ENCODE measurements around the gene HPSE2. TPM values are rescaled to one million over a fixed set of nuclear protein-coding genes. Genes with fewer than 3 reads are reported as not detected.
A peak's percentile ranks its signal among the peaks of the same experiment; 100 is the strongest.

The HPSE2 gene
- total RNA-seq, 2 donors from 2014 or later: 2.4 to 4.7 TPM

DNA sequence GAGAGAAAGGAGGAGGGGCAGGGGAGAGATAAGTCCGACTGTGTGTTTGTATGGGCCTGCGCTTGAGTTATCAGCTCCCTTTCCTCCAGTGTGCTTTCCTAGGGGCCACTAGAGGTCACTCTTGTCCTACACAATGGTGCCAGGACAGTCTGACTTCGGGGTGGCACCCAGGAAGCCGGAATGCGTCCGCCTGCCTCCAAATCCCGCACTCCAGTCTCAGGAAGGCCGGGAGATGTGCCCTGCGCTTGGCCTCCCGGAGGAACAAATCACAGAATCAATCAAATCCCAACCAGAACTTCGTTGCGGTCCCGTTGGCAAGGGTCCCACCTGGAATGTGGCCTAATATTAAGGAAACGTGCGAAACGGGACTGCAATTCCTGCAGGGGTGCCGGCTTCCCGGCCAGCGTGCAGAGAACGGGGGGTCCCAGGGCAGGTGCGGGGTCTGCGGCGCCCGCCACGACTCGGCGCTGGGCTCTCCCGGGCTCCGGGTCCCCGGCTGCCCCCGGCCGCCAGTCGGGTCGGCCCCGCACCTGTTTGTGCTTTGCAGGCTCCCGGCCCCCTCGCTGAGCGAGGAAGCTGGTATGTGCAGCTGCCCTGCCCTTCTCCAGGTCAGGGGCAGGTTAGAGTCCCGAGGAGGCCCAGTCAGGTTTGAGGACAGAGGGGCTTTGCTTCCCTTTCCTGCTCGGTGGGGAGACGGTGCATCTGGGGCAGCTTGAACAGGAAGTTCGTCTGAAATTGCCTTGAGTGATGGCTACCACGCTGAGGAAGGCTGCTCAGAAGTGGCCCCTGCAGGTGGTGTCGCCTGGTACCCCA is 767.9 kb downstream of the HPSE2 start:
- TF ChIP-seq POLR2AphosphoS5 (IDR thresholded peaks at IDR 0.05) (peak; percentile 53), POLR2A (IDR thresholded peaks at IDR 0.05) (no peak)
- TF ChIP-seq, protein P1, sequence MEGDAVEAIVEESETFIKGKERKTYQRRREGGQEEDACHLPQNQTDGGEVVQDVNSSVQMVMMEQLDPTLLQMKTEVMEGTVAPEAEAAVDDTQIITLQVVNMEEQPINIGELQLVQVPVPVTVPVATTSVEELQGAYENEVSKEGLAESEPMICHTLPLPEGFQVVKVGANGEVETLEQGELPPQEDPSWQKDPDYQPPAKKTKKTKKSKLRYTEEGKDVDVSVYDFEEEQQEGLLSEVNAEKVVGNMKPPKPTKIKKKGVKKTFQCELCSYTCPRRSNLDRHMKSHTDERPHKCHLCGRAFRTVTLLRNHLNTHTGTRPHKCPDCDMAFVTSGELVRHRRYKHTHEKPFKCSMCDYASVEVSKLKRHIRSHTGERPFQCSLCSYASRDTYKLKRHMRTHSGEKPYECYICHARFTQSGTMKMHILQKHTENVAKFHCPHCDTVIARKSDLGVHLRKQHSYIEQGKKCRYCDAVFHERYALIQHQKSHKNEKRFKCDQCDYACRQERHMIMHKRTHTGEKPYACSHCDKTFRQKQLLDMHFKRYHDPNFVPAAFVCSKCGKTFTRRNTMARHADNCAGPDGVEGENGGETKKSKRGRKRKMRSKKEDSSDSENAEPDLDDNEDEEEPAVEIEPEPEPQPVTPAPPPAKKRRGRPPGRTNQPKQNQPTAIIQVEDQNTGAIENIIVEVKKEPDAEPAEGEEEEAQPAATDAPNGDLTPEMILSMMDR (IDR thresholded peaks at IDR 0.05): peak; percentile 67 to 88 (median 82)
- peak; percentile 83 for DNase-seq (ENCODE audit: low spot score)
- no peaks in the 10 kb centered on the region for H3K9me3 ChIP-seq
- H3K4me1 ChIP-seq (replicated peaks): peaks cover 2% of the 10 kb centered on the region
- H3K4me3 ChIP-seq: peak overlapping the region; percentile 27 to 43
- no peaks in the 10 kb centered on the region for H3K36me3 ChIP-seq
- no peak overlapping the region for H3K27ac ChIP-seq
- no peaks in the 10 kb centered on the region for H3K27me3 ChIP-seq (replicated peaks; ENCODE audit: insufficient read depth)
- intact Hi-C loops (cut with DNase I): loop anchor here (2.0 kb wide), 1 partner anchor 779 kb away; no protein-coding TSS in a partner anchor
- WGBS: 8% methylated on average over 31 of the region's 44 CpGs

DNA sequence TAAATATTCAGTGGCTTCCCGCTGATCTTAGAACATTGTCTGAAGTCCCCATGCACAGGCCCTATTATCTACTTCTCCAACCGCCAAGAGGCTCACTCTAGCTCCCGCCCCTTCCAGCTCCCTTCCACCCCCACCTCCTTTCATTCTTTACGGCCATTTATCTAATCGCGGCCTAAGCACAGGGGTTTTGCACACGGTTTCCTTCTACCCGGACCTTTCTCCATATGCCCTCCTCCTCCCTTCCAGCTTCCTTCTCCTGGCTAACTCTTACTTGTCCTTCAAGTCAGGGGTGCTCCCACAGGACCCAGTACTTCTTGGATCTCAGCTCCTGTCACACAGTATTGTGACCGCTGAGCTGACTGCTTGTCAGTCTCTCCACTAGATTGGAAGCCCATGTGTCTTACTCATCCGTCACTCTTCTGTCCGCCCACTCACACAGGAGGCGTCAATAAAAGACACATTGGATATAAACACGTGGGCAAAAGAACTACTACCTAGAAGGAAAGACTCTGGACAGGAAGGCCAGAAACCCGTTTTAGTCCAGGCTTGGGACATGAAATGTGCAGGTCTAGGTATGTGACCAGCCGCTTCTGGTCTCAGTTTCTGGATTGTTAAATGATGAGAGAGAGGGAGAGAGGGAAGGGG is 768.7 kb downstream of the HPSE2 start:
- Histone ChIP-seq H3K36me3 (no peaks in the 10 kb centered on the region), H3K4me3 (no peak overlapping the region), H3K27ac (no peak overlapping the region), H3K4me1 (replicated peaks) (peaks cover 2% of the 10 kb centered on the region), H3K9me3 (no peaks in the 10 kb centered on the region), H3K27me3 (replicated peaks; ENCODE audit: insufficient read depth) (no peaks in the 10 kb centered on the region)
- WGBS: 71% methylated on average over 15 of the region's 15 CpGs
- no peak for TF ChIP-seq POLR2A (IDR thresholded peaks at IDR 0.05)
- no peak for TF ChIP-seq POLR2AphosphoS5 (IDR thresholded peaks at IDR 0.05)
- TF ChIP-seq, protein P1 (IDR thresholded peaks at IDR 0.05): no peak
- DNase-seq (ENCODE audit: low spot score): no peak
- intact Hi-C loops (cut with DNase I): loop anchor here (2.0 kb wide), 1 partner anchor 780 kb away; no protein-coding TSS in a partner anchor

DNA sequence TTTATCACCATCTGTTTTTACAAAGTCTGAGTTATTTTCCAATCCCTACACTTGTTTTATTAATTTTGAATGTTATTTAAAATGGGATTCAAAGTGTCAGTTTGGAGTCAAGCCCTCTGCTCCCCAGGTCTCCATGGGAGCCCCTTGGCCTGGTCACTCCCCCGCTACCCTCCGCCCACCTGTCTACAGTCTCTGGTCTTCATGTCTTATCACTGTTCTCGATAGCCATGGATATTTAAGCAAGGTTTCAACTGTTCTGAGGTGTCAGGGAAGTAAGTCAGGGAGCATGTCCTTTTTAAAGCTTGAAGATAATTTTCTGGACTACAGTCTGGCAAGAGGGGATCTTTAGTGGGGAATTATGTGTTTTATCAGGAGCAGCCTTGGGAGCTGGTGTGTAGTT is 769.8 kb downstream of the HPSE2 start:
- Histone ChIP-seq H3K27me3 (replicated peaks; ENCODE audit: insufficient read depth) (no peaks in the 10 kb centered on the region), H3K4me3 (no peak overlapping the region), H3K36me3 (no peaks in the 10 kb centered on the region), H3K27ac (no peak overlapping the region), H3K9me3 (no peaks in the 10 kb centered on the region), H3K4me1 (replicated peaks) (peaks cover 2% of the 10 kb centered on the region)
- 97% methylated on average over 3 of the region's 3 CpGs for WGBS
- intact Hi-C loops (cut with DNase I): loop anchor here (2.0 kb wide), 1 partner anchor 781 kb away; no protein-coding TSS in a partner anchor
- DNase-seq (ENCODE audit: low spot score): no peak
- TF ChIP-seq, protein P1 (IDR thresholded peaks at IDR 0.05): no peak
- TF ChIP-seq POLR2AphosphoS5 (IDR thresholded peaks at IDR 0.05): no peak
- no peak for TF ChIP-seq POLR2A (IDR thresholded peaks at IDR 0.05)

DNA sequence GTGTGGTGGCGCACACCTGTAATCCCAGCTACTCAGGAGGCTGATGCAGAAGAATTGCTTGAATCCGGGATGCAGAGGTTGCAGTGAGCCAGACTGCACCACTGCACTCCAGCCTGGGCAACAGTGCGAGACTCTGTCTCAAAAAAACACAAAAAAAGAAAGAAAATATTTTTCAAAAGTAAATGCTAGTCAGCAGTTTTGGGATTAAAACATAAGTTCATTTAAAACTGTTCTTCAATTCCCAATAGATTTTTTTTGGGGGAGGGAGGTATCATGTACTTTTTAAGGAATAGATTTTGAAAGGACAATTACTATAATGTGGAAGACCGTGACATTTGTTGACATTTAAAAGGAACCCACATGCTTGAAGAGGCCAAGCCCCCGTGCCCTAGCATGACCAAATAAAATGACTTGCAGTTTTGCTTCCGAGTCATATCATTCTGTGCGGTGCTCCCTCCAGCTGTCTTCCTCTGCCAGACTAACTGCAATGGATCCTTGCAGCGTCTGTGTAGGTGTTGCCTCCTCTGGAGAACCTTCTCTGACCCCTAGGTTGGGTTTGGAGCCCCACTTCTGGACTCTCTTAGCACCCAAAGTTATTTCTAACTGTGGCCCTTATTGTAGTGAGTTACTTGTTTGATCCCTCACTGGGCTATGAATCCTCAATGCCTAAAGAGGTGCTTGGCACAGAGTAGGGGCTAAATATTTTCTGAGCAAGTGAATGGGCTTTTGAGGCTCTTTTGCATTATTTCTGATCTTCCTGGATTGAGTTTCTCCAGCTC is 771.5 kb downstream of the HPSE2 start:
- Histone ChIP-seq H3K9me3 (no peaks in the 10 kb centered on the region), H3K27me3 (replicated peaks; ENCODE audit: insufficient read depth) (no peaks in the 10 kb centered on the region), H3K27ac (no peak overlapping the region), H3K4me1 (replicated peaks) (no peaks in the 10 kb centered on the region), H3K4me3 (no peak overlapping the region), H3K36me3 (no peaks in the 10 kb centered on the region)
- TF ChIP-seq, protein P1 (IDR thresholded peaks at IDR 0.05): no peak
- TF ChIP-seq POLR2A (IDR thresholded peaks at IDR 0.05) (no peak), POLR2AphosphoS5 (IDR thresholded peaks at IDR 0.05) (no peak)
- intact Hi-C loops (cut with DNase I): no loop called here
- WGBS: 84% methylated on average over 8 of the region's 8 CpGs
- no peak for DNase-seq (ENCODE audit: low spot score)
